Natural killer cell (primary cell): ENCODE data around the gene FHOD3. TPM values are rescaled to one million over a fixed set of nuclear protein-coding genes. Genes with fewer than 3 reads are reported as not detected.

Experiments
- ATAC-seq, 3 donors: fragments of 150-1000 bp in 2 of 3; fragments of 200-7000 bp in 1 of 3; cut with Tn5 transposase; 1 replicate in 1 of 3; 2 replicates in 2 of 3; pipeline ENCODE4 v1.10.0; 2021; ENCODE audit warnings: mild to moderate bottlenecking in 2 of 3, moderate library complexity in 2 of 3
- DNase-seq, 2 donors: peaks; one replicate each; pipeline versions ENCODE4 v3.0.0 to v3.0.0-alpha.2; 2013 to 2021; ENCODE audit warnings: mixed read lengths in 1 of 2
- H3K27ac ChIP-seq: one replicate; pipeline ENCODE4 v1.5.1; 2013; ENCODE audit warnings: mild to moderate bottlenecking, low read length
- H3K27me3 ChIP-seq: one replicate; pipeline ENCODE4 v1.6.1; 2013; ENCODE audit warnings: low read length; ENCODE audit not compliant: control insufficient read depth, insufficient read depth
- H3K36me3 ChIP-seq: one replicate; pipeline ENCODE4 v1.6.1; 2013; ENCODE audit warnings: low read length; ENCODE audit not compliant: control insufficient read depth, insufficient read depth
- H3K4me1 ChIP-seq: one replicate; pipeline ENCODE4 v1.6.1; 2013; ENCODE audit warnings: low read length; ENCODE audit not compliant: control insufficient read depth, insufficient read depth
- H3K4me3 ChIP-seq: one replicate; pipeline ENCODE4 v1.5.1; 2013; ENCODE audit warnings: low read length
- H3K9me3 ChIP-seq: one replicate; pipeline ENCODE4 v1.6.1; 2013; ENCODE audit warnings: low read length; ENCODE audit not compliant: control insufficient read depth, insufficient read depth
- H3K27ac Mint-ChIP-seq, 2 donors: one replicate each; pipeline ENCODE4 v1.8.0; 2022; ENCODE audit warnings: mild to moderate bottlenecking in 2 of 2, mixed read lengths in 2 of 2, moderate library complexity in 1 of 2
- H3K27me3 Mint-ChIP-seq, 2 donors: one replicate each; pipeline ENCODE4 v1.8.0; 2022; ENCODE audit warnings: low read depth in 2 of 2, mixed read lengths in 2 of 2
- H3K36me3 Mint-ChIP-seq: one replicate; pipeline ENCODE4 v1.8.0; 2022; ENCODE audit warnings: mixed read lengths
- H3K4me1 Mint-ChIP-seq, 2 donors: one replicate each; pipeline ENCODE4 v1.8.0; 2022; ENCODE audit warnings: mixed read lengths in 2 of 2
- H3K4me3 Mint-ChIP-seq: one replicate; pipeline ENCODE4 v1.8.0; 2022; ENCODE audit warnings: mild to moderate bottlenecking, moderate library complexity, mixed read lengths
- H3K9me3 Mint-ChIP-seq, 2 donors: one replicate each; pipeline ENCODE4 v1.8.0; 2022; ENCODE audit warnings: mixed read lengths in 2 of 2
- WGBS: methylation state at CpG from one replicate; pipeline ENCODE4 v1.1.7; 2013; ENCODE audit warnings: missing lambda C conversion rate; ENCODE audit not compliant: insufficient coverage; 5-methylcytosine and 5-hydroxymethylcytosine counted together
- intact Hi-C: fragments of 100-400 bp; cut with micrococcal nuclease; formaldehyde crosslinking; loops from one replicate; pipeline ENCODE4 v1.14.2; 2022
- total RNA-seq, 4 donors: library from RNA; stranded (reverse); fragments of 120-200 nt in 1 of 4; gene quantifications; one replicate each; pipeline versions ENCODE4 v1.2.3 to v1.2.4, GENCODE V29; 2013 to 2022
- TF ChIP-seq, protein P1 (sequence below): fragments of 200-600 bp; IDR thresholded peaks from one replicate; pipeline ENCODE4 v1.8.0; 2022; ENCODE audit warnings: antibody characterized with exemption

The FHOD3 gene
- total RNA-seq, 3 donors from 2014 or later (not counting 1 experiment from before 2014, with no cell fraction given) = not detected

DNA sequence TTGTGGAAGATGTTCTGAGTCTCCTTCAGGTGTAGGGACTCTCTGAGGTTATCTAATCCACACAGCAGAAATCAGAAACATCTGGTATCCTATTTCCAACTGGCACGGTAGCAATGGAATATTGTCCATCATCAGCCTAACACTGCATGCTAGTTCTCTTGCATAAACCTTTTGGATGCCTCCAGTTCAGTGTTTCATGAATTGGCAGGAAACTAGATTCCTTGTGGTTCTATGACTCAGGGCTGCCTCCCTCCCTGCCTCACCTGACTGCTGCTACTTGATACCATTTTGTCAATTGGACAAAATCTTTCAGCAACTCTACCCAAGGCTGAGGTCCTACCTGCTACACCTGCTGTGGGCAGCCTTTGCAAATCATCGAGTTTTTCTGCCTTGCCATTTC lies 400.4 kb downstream of the FHOD3 start:
- WGBS = 73% methylated on average over 2 of the region's 2 CpGs
- H3K36me3 ChIP-seq = no peaks in the 10 kb centered on the region
- no peaks in the 10 kb centered on the region for H3K4me1 Mint-ChIP-seq

GRCh38 chr18:36700955-36701354 lies 403.4 kb downstream of the FHOD3 start:
- no peak overlapping the region for H3K4me3 ChIP-seq
- H3K4me1 Mint-ChIP-seq = no peaks in the 10 kb centered on the region
- H3K27me3 Mint-ChIP-seq = peaks cover 12% of the 10 kb centered on the region in 2 donors
- ATAC-seq (no peak), DNase-seq (no peak)
- H3K4me3 Mint-ChIP-seq = no peak overlapping the region
- H3K36me3 ChIP-seq = no peaks in the 10 kb centered on the region
- WGBS = 95% methylated on average over 4 of the region's 4 CpGs
- H3K9me3 Mint-ChIP-seq = no peaks in the 10 kb centered on the region
- H3K27ac ChIP-seq = no peak overlapping the region
- H3K27me3 ChIP-seq = no peaks in the 10 kb centered on the region
- no peaks in the 10 kb centered on the region for H3K9me3 ChIP-seq
- no peak overlapping the region for H3K27ac Mint-ChIP-seq
- H3K4me1 ChIP-seq = no peaks in the 10 kb centered on the region
- intact Hi-C loops = no loop called here
- TF ChIP-seq, protein P1, sequence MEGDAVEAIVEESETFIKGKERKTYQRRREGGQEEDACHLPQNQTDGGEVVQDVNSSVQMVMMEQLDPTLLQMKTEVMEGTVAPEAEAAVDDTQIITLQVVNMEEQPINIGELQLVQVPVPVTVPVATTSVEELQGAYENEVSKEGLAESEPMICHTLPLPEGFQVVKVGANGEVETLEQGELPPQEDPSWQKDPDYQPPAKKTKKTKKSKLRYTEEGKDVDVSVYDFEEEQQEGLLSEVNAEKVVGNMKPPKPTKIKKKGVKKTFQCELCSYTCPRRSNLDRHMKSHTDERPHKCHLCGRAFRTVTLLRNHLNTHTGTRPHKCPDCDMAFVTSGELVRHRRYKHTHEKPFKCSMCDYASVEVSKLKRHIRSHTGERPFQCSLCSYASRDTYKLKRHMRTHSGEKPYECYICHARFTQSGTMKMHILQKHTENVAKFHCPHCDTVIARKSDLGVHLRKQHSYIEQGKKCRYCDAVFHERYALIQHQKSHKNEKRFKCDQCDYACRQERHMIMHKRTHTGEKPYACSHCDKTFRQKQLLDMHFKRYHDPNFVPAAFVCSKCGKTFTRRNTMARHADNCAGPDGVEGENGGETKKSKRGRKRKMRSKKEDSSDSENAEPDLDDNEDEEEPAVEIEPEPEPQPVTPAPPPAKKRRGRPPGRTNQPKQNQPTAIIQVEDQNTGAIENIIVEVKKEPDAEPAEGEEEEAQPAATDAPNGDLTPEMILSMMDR = no peak
- H3K36me3 Mint-ChIP-seq = no peaks in the 10 kb centered on the region

More for the DNA sequence above, 400.4 kb downstream of the FHOD3 start:
- Mint-ChIP-seq H3K36me3 (no peaks in the 10 kb centered on the region), H3K9me3 (no peaks in the 10 kb centered on the region), H3K4me3 (no peak overlapping the region), H3K27me3 (peaks cover 7 to 12% of the 10 kb centered on the region in 2 donors), H3K27ac (no peak overlapping the region)
- TF ChIP-seq, protein P1 = no peak
- H3K27me3 ChIP-seq = no peaks in the 10 kb centered on the region
- H3K4me1 ChIP-seq = no peaks in the 10 kb centered on the region
- no peak for DNase-seq
- H3K27ac ChIP-seq = no peak overlapping the region
- H3K9me3 ChIP-seq = no peaks in the 10 kb centered on the region
- H3K4me3 ChIP-seq = no peak overlapping the region
- intact Hi-C loops = no loop called here
- ATAC-seq = no peak

GRCh38 chr18:36702401-36703013 lies 405.0 kb downstream of the FHOD3 start:
- Mint-ChIP-seq H3K4me1 (no peaks in the 10 kb centered on the region), H3K4me3 (no peak overlapping the region), H3K27ac (no peak overlapping the region), H3K9me3 (no peaks in the 10 kb centered on the region), H3K36me3 (no peaks in the 10 kb centered on the region), H3K27me3 (peaks cover 12% of the 10 kb centered on the region in 2 donors)
- H3K4me3 ChIP-seq = no peak overlapping the region
- H3K27ac ChIP-seq = no peak overlapping the region
- intact Hi-C loops = no loop called here
- ATAC-seq (no peak), DNase-seq (no peak)
- no peaks in the 10 kb centered on the region for H3K9me3 ChIP-seq
- 90% methylated on average over 10 of the region's 10 CpGs for WGBS
- H3K4me1 ChIP-seq = no peaks in the 10 kb centered on the region
- TF ChIP-seq, protein P1 = no peak
- no peaks in the 10 kb centered on the region for H3K27me3 ChIP-seq
- no peaks in the 10 kb centered on the region for H3K36me3 ChIP-seq

DNA sequence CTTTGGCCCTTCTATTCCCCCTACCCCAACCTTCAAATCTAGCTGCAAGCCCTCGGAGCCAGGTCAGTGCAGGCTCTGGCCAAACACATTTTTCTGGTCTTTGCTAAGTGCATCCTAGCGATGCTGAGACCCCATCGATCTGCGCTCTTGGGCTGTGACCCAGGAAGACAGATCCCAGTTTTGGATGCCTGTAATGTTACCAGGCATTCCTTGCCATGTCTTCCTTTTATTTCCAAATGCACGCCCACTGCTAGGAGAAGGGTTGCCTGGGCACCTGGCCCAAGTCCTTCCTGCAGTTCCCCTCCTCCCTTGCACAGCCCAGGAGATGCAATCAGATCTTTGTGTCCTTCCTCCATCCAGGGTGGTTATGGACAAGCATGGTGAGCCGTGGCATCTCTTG lies 406.6 kb downstream of the FHOD3 start:
- no peak overlapping the region for H3K4me3 ChIP-seq
- WGBS = 92% methylated on average over 6 of the region's 6 CpGs
- TF ChIP-seq, protein P1 = no peak
- H3K27ac ChIP-seq = no peak overlapping the region
- H3K4me1 ChIP-seq = no peaks in the 10 kb centered on the region
- H3K9me3 ChIP-seq = no peaks in the 10 kb centered on the region
- Mint-ChIP-seq H3K4me3 (no peak overlapping the region), H3K9me3 (no peaks in the 10 kb centered on the region), H3K4me1 (no peaks in the 10 kb centered on the region), H3K36me3 (no peaks in the 10 kb centered on the region), H3K27ac (no peak overlapping the region), H3K27me3 (peaks cover 12% of the 10 kb centered on the region in 2 donors)
- no peak for ATAC-seq
- H3K27me3 ChIP-seq = no peaks in the 10 kb centered on the region
- intact Hi-C loops = no loop called here
- no peaks in the 10 kb centered on the region for H3K36me3 ChIP-seq
- DNase-seq = no peak
